Activated naive CD4-positive, alpha-beta T cell treated with anti-CD3 and anti-CD28 coated beads for 36 hours (primary cell): ENCODE measurements around the gene OR6K2. TPM values are rescaled to one million over a fixed set of nuclear protein-coding genes. Genes with fewer than 3 reads are reported as not detected.
"Not testable (repeated sequence)": the region's sequence is repeated elsewhere in the genome, so short reads cannot be mapped to it uniquely, and the experiment has no call there.

Experiments used
- CTCF ChIA-PET: fragments of 350-600 bp; sonication (Branson Sonifier 250); formaldehyde crosslinking; loops from one replicate; lab custom pipeline; 2021; ENCODE audit warnings: antibody characterized with exemption; lab: Charles Lee
- DNase-seq: peaks from one replicate; pipeline ENCODE4 v3.0.0-alpha.2; 2020
- H3K27ac Mint-ChIP-seq: one replicate; pipeline ENCODE4 v1.8.0; 2021; ENCODE audit warnings: mild to moderate bottlenecking, mixed read lengths
- H3K27me3 Mint-ChIP-seq: one replicate; pipeline ENCODE4 v1.8.0; 2021; ENCODE audit warnings: low read depth, mixed read lengths
- H3K36me3 Mint-ChIP-seq: one replicate; pipeline ENCODE4 v1.8.0; 2021; ENCODE audit warnings: low read depth, mixed read lengths
- H3K4me1 Mint-ChIP-seq: one replicate; pipeline ENCODE4 v1.8.0; 2021; ENCODE audit warnings: low read depth, mixed read lengths
- H3K4me3 Mint-ChIP-seq: one replicate; pipeline ENCODE4 v1.8.0; 2021; ENCODE audit warnings: mild to moderate bottlenecking, moderate library complexity, mixed read lengths
- H3K9me3 Mint-ChIP-seq: one replicate; pipeline ENCODE4 v1.8.0; 2021; ENCODE audit warnings: mixed read lengths
- intact Hi-C: fragments of 100-400 bp; cut with micrococcal nuclease; formaldehyde crosslinking; loops from one replicate; pipeline ENCODE4 v1.15.1; 2023
- total RNA-seq, 2 experiments: library from RNA; stranded (reverse); gene quantifications; one replicate each; pipeline ENCODE4 v1.2.3, GENCODE V29; 2021

OR6K2 gene
- total RNA-seq, 2 experiments from 2014 or later: not detected

DNA sequence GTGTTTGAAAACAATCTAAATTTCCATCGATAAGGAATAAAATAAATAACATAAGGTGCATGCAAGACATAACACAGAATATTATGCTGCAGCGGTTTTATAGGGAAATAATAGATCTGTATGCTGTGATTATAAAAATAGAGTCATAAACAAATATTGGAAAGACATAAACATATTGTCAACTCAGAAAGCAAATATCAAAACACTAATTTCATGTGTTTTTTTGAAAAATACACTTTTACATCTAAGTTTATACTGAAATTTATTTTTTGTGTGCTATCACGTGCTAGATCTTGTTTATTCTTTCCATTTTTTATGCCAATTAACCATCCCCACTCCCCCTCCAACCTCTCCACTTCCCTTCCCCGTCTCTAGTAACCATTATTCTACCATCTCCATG, 10.6 kb upstream of the OR6K2 start:
- Mint-ChIP-seq H3K27me3 (peaks cover 6% of the 10 kb centered on the region), H3K9me3 (no peaks in the 10 kb centered on the region), H3K36me3 (no peaks in the 10 kb centered on the region), H3K27ac (no peak overlapping the region), H3K4me3 (no peak overlapping the region), H3K4me1 (no peaks in the 10 kb centered on the region)
- intact Hi-C loops: no loop called here
- DNase-seq: no peak
- CTCF ChIA-PET: no interaction called here

DNA sequence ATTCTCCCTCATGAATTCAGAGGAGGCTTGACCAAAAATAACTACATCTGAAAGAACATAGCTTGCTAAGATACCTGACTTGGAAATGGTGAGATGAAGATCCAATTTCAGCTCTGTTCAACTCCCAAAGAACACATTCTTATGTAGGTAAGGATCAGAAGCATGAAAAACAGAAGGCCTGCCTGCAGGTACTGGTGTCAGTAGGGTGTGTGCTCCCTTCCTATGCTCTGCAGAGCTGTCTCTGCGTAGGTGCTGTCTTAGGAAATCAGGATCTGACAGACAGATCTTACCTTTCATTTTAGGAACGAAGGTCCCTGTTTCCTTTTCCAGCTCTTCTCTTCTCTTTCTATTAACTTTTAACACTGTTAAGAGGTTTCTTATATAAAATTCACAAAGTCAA, 5.6 kb upstream of the OR6K2 start:
- DNase-seq: no peak
- Mint-ChIP-seq H3K27ac (no peak overlapping the region), H3K4me1 (no peaks in the 10 kb centered on the region), H3K4me3 (no peak overlapping the region), H3K27me3 (no peaks in the 10 kb centered on the region), H3K36me3 (no peaks in the 10 kb centered on the region), H3K9me3 (no peaks in the 10 kb centered on the region)
- intact Hi-C loops: no loop called here
- CTCF ChIA-PET: no interaction called here

DNA sequence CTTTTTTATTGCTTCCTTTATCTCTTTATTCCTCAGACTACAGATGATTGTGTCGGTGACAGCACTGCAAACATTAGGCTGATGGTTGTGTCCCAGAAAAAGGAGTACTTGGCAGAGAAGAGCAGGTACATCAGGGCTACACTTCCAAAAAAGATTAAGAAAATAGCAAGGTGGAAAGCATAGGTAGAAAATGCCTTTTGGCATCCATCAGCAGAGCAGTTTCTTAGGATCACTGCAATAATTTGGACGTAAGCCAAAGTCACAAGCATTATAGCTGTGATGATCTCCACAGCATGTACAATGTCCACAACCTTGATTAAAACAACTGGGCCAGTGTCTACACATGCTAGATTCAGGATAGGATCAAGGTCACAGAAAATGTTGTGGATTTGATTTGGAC, 5.9 kb downstream of the OR6K2 start:
- CTCF ChIA-PET: no interaction called here
- H3K4me1 Mint-ChIP-seq: no peaks in the 10 kb centered on the region
- no peak overlapping the region for H3K27ac Mint-ChIP-seq
- no peaks in the 10 kb centered on the region for H3K27me3 Mint-ChIP-seq
- intact Hi-C loops: no loop called here
- no peaks in the 10 kb centered on the region for H3K36me3 Mint-ChIP-seq
- DNase-seq: no peak
- no peak overlapping the region for H3K4me3 Mint-ChIP-seq
- no peaks in the 10 kb centered on the region for H3K9me3 Mint-ChIP-seq

- H3K27me3 Mint-ChIP-seq: peaks cover 11% of the 10 kb centered on the region
- H3K4me1 Mint-ChIP-seq: no peaks in the 10 kb centered on the region
- no peaks in the 10 kb centered on the region for H3K36me3 Mint-ChIP-seq
- CTCF ChIA-PET: no interaction called here
- H3K27ac Mint-ChIP-seq: no peak overlapping the region
- no peaks in the 10 kb centered on the region for H3K9me3 Mint-ChIP-seq
- intact Hi-C loops: no loop called here
- DNase-seq: no peak
- no peak overlapping the region for H3K4me3 Mint-ChIP-seq
Measured at GRCh38 chr1:158692356-158692755, 8.1 kb downstream of the OR6K2 start.

DNA sequence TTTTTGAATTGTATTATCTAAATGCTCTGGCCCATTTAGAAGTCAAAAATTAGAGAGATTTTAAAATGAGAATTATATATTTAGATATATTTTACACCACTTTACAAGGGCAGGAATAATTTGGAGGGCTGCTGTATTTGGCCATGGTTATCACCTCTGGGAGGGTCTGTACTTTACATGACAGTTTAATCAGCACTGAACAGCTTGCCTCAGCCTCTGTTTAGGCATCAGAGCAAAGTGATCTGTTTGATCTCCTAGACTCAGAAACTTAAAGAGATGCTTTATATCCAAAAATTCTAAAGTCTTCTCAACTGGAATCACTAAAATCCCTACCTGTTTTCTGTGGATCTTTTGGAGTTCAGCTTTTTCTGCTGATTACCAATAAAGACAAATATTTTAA, 8.5 kb downstream of the OR6K2 start:
- intact Hi-C loops: no loop called here
- peaks cover 14% of the 10 kb centered on the region for H3K27me3 Mint-ChIP-seq

DNA sequence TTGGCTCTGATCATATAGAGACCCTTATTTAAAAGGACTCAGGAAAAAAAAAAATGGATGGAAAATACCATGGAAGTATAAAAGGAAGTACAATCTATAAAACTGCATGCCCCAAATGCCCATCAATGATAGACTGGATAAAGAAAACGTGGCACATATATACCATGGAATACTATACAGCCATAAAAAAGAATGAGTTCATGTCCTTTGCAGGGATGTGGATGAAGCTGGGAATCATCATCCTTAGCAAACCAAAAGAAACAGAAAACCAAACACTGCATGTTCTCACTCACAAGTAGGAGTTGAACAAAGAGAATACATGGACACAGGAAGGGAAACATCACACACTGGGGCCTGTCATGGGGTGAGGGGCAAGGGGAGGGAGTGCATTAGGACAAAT, 9.3 kb downstream of the OR6K2 start:
- CTCF ChIA-PET, H3K27ac Mint-ChIP-seq, H3K36me3 Mint-ChIP-seq, H3K4me1 Mint-ChIP-seq, DNase-seq, H3K4me3 Mint-ChIP-seq, intact Hi-C loops, H3K9me3 Mint-ChIP-seq: not testable (repeated sequence)
- peaks cover 17% of the 10 kb centered on the region for H3K27me3 Mint-ChIP-seq

More for the DNA sequence above, 8.5 kb downstream of the OR6K2 start:
- no peak overlapping the region for H3K4me3 Mint-ChIP-seq
- CTCF ChIA-PET: no interaction called here
- no peak overlapping the region for H3K27ac Mint-ChIP-seq
- H3K9me3 Mint-ChIP-seq: no peaks in the 10 kb centered on the region
- DNase-seq: no peak
- H3K4me1 Mint-ChIP-seq: no peaks in the 10 kb centered on the region
- H3K36me3 Mint-ChIP-seq: no peaks in the 10 kb centered on the region

DNA sequence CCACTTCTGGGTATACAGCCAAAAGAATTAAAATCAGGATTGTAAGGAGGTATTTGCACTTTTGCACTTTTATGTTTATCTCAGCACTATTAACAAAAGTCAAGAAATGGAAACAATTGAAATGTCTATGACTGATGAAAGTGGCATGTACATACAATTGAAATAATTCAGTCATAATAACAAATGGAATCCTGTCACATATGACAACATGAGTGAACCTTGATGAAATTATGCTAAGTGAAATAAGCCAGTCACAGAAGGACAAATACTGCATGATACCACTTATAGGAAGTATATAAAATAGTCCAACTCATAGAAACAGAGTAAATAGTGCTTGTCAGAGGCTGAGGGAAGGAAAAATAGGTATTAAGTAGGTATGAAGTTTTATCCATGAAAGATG, 10.6 kb downstream of the OR6K2 start:
- DNase-seq: no peak
- H3K27me3 Mint-ChIP-seq: peaks cover 21% of the 10 kb centered on the region
- no peaks in the 10 kb centered on the region for H3K4me1 Mint-ChIP-seq
- no peak overlapping the region for H3K4me3 Mint-ChIP-seq
- no peaks in the 10 kb centered on the region for H3K36me3 Mint-ChIP-seq
- H3K27ac Mint-ChIP-seq: no peak overlapping the region
- intact Hi-C loops: no loop called here
- no peaks in the 10 kb centered on the region for H3K9me3 Mint-ChIP-seq
- CTCF ChIA-PET: no interaction called here

DNA sequence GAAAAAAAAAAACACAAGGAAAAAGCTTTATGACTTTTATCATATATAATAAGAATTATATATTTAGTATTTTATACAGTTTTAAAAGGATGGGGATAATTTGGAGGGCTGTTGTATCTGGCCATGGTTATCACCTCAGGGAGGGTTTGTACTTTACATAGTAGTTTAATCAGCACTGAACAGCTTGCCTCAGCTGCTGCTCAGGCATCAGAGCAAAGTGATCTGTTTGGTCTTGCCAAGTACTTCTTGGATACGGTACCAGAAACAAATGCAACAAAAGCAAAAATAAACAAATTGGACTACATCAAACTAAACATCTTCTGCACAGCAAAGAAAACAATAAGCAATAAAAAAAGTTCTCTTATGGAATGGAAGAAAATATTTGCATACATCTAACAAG, 11.3 kb downstream of the OR6K2 start:
- no peak overlapping the region for H3K27ac Mint-ChIP-seq
- DNase-seq: no peak
- CTCF ChIA-PET: no interaction called here
- H3K9me3 Mint-ChIP-seq: no peaks in the 10 kb centered on the region
- no peaks in the 10 kb centered on the region for H3K4me1 Mint-ChIP-seq
- H3K36me3 Mint-ChIP-seq: no peaks in the 10 kb centered on the region
- intact Hi-C loops: no loop called here
- H3K4me3 Mint-ChIP-seq: no peak overlapping the region
- H3K27me3 Mint-ChIP-seq: peaks cover 22% of the 10 kb centered on the region

DNA sequence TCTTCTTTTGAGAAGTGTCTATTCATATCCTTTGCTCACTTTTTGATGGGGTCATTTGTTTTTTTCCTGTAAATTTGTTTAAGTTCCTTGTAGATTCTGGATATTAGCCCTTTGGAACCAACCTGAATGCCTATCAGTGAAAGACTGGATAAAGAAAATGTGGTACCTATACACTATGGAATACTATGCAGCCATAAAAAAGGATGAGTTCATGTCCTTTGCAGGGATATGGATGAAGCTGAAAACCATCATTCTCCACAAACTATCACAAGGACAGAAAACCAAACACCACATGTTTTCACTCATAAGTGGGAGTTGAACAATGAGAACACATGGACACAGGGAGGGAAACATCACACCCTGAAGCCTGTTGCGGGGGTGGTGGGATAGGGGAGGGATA, 12.1 kb downstream of the OR6K2 start:
- H3K4me3 Mint-ChIP-seq, DNase-seq, H3K9me3 Mint-ChIP-seq, H3K4me1 Mint-ChIP-seq, H3K27ac Mint-ChIP-seq, CTCF ChIA-PET, H3K36me3 Mint-ChIP-seq, intact Hi-C loops: not testable (repeated sequence)
- H3K27me3 Mint-ChIP-seq: peaks cover 22% of the 10 kb centered on the region

GRCh38 chr1:158687037-158687436, 13.4 kb downstream of the OR6K2 start:
- Mint-ChIP-seq H3K4me3 (no peak overlapping the region), H3K27me3 (peaks cover 26% of the 10 kb centered on the region), H3K9me3 (no peaks in the 10 kb centered on the region), H3K36me3 (no peaks in the 10 kb centered on the region), H3K4me1 (no peaks in the 10 kb centered on the region), H3K27ac (no peak overlapping the region)
- CTCF ChIA-PET: no interaction called here
- intact Hi-C loops: no loop called here
- DNase-seq: no peak

DNA sequence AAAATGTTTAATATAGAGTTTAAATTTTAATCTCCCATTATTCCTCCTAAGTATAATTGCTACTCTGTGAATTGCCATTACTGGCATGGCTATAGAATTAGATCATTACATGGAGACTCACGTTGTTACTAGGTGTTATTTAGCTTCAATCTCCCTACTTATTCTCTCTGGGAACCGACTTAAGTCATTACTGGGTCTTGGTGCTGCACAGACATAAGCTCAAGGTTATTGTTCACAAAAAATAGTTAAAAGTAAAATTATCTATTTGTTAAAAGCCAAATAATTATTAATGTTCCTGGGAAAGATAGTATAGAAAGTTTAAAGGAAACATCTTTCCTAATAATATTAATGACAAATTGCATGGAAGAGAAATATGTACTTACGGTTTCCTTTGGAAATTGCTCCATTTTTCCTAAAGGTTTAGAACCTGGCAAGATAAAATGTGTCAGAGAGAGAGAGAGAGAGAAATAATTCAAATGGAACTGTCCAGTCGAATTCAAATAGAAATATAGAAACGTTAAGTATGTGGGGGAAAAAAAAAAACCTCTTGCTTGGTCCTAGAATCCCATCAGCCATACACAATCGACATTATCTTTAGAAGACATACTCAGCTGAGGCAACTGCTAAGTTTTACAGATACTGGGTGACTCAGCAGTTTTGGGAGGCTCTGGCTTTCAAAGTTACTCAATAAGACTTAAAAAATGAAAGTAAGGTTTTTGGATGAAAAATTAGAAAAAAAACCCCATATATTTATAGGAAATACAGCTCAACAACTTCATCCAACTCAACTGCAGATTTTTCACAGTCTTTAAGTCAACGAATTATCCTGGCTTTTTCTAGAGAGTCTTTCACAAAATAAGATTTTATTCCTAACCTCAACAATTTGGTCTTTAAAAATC, 14.1 kb downstream of the OR6K2 start, which contains the start of gene SPTA1:
SPTA1 (minus strand) TSS at position 605 of the 899 bp plus-strand sequence; CDS start at position 407, 198 bp downstream.
- CTCF ChIA-PET: no interaction called here
- no peaks in the 10 kb centered on the region for H3K36me3 Mint-ChIP-seq
- intact Hi-C loops: no loop called here
- H3K4me3 Mint-ChIP-seq: no peak within 1 kb of the TSS
- peaks cover 29% of the 10 kb centered on the region for H3K27me3 Mint-ChIP-seq
- DNase-seq: no peak
- H3K4me1 Mint-ChIP-seq: no peaks in the 10 kb centered on the region
- H3K9me3 Mint-ChIP-seq: no peaks in the 10 kb centered on the region
- H3K27ac Mint-ChIP-seq: no peak within 1 kb of the TSS

- Mint-ChIP-seq H3K4me3 (no peak overlapping the region), H3K27me3 (peaks cover 30% of the 10 kb centered on the region), H3K4me1 (no peaks in the 10 kb centered on the region), H3K9me3 (no peaks in the 10 kb centered on the region), H3K27ac (no peak overlapping the region), H3K36me3 (no peaks in the 10 kb centered on the region)
- no peak for DNase-seq
- intact Hi-C loops: no loop called here
- CTCF ChIA-PET: no interaction called here
Measured at GRCh38 chr1:158685085-158685484, 15.4 kb downstream of the OR6K2 start.

DNA sequence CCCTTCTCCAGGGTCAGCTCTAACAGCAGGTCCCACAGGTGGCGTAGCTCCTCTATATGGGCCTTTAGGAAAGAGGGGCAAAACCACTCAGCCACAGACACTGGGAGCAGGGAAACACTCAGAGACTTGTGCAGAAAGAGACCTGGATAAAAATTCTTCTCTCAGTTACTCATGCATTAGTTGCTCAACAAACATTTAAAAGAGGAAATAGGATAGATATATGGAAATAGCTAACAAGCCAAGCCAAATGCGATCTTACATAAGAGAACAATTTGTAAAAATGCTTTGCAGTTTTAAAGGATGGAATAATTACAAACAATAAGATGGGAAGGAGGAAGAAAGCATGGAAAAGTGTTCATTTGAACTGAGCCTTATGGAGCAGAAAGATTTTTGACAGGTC, 18.8 kb downstream of the OR6K2 start:
- no peak for DNase-seq
- Mint-ChIP-seq H3K36me3 (no peaks in the 10 kb centered on the region), H3K9me3 (no peaks in the 10 kb centered on the region), H3K27ac (no peak overlapping the region), H3K4me1 (no peaks in the 10 kb centered on the region), H3K27me3 (peaks cover 19% of the 10 kb centered on the region), H3K4me3 (no peak overlapping the region)
- CTCF ChIA-PET: no interaction called here
- intact Hi-C loops: no loop called here
